Erythroblast (primary cell): ENCODE measurements around the gene FLAD1.
A peak's percentile ranks its signal among the peaks of the same experiment; 100 is the strongest.

ENCODE experiments used
- DNase-seq, 2 experiments: peaks; one replicate each; lab custom pipeline; 2025; lab: John Stamatoyannopoulos, UW
- GATA1 ChIP-seq: IDR thresholded peaks from 2 replicates; pipeline ENCODE4 v1.6.1; 2011; ENCODE audit warnings: low read depth, mild to moderate bottlenecking, control low read depth, low read length, moderate library complexity
- POLR2A ChIP-seq: IDR thresholded peaks from 2 replicates; pipeline ENCODE4 v1.6.1; 2011; ENCODE audit warnings: mild to moderate bottlenecking, low read length

Gene FLAD1

GRCh38 chr1:154994269-154994587 is 11.1 kb downstream of the FLAD1 start:
- no peak for DNase-seq
- TF ChIP-seq GATA1 (no peak), POLR2A (no peak)

- no peak for DNase-seq
- no peak for TF ChIP-seq GATA1
These were observed 11.4 kb downstream of the FLAD1 start for GRCh38 chr1:154994591-154994990.

GRCh38 chr1:154995301-154995983 is 12.3 kb downstream of the FLAD1 start:
- DNase-seq = peak; percentile 73 to 85

- TF ChIP-seq POLR2A = no peak
- no peak for TF ChIP-seq GATA1
- no peak for DNase-seq
These were observed 14.0 kb downstream of the FLAD1 start for GRCh38 chr1:154996966-154997701.

GRCh38 chr1:154998201-154998780 is 15.1 kb downstream of the FLAD1 start:
- TF ChIP-seq POLR2A (no peak), GATA1 (no peak)
- no peak for DNase-seq

- TF ChIP-seq GATA1 (no peak), POLR2A (no peak)
- peak; percentile 82 to 86 for DNase-seq
These were observed 15.8 kb downstream of the FLAD1 start for GRCh38 chr1:154998818-154999570.

- TF ChIP-seq GATA1 = no peak
- no peak for TF ChIP-seq POLR2A
- DNase-seq = peak; percentile 65 to 73
These were observed 16.6 kb downstream of the FLAD1 start for GRCh38 chr1:154999571-155000410.

GRCh38 chr1:155000411-155000725 is 17.2 kb downstream of the FLAD1 start:
- TF ChIP-seq GATA1 (no peak), POLR2A (no peak)
- no peak for DNase-seq

GRCh38 chr1:155000726-155001424 is 17.7 kb downstream of the FLAD1 start:
- DNase-seq = peak; percentile 89 to 91
- TF ChIP-seq POLR2A = peak; percentile 68
- TF ChIP-seq GATA1 = no peak

GRCh38 chr1:155001425-155001674 is 18.2 kb downstream of the FLAD1 start:
- TF ChIP-seq GATA1 (no peak), POLR2A (no peak)

GRCh38 chr1:155001675-155002463 is 18.7 kb downstream of the FLAD1 start:
- TF ChIP-seq POLR2A = no peak
- peak; percentile 99 for DNase-seq

More at GRCh38 chr1:155001425-155001674, 18.2 kb downstream of the FLAD1 start:
- DNase-seq = no peak

- TF ChIP-seq POLR2A (peak; percentile 37), GATA1 (no peak)
- peak; percentile 67 to 75 for DNase-seq
These were observed 19.5 kb downstream of the FLAD1 start, which contains the start of gene ZBTB7B for GRCh38 chr1:155002464-155003226. TSS of gene ZBTB7B (plus strand) at chr1:155002802. CDS start at chr1:155014661, 11,859 bp downstream.
